GM08714 (cell line): ENCODE results near the gene MOGAT3.

ENCODE experiments used
- H3K4me3 ChIP-seq: fragments of 200-500 bp; sonication (Bioruptor generic); 2 replicates; pipeline ENCODE4 v1.5.1; 2014; ENCODE audit warnings: mild to moderate bottlenecking, low read length, inconsistent platforms
- ZNF274 ChIP-seq: IDR thresholded peaks from 2 replicates; pipeline ENCODE4 v1.6.1; 2012; ENCODE audit warnings: mild to moderate bottlenecking, low read depth, low read length

Gene MOGAT3

GRCh38 chr7:101175664-101176063, 25.2 kb downstream of the MOGAT3 start:
- no peak overlapping the region for H3K4me3 ChIP-seq

GRCh38 chr7:101174322-101174854, 26.4 kb downstream of the MOGAT3 start:
- no peak overlapping the region for H3K4me3 ChIP-seq
- TF ChIP-seq ZNF274, result no peak

More at GRCh38 chr7:101175664-101176063, 25.2 kb downstream of the MOGAT3 start:
- TF ChIP-seq ZNF274, result no peak

- no peak overlapping the region for H3K4me3 ChIP-seq
- no peak for TF ChIP-seq ZNF274
These were observed 27.0 kb downstream of the MOGAT3 start for GRCh38 chr7:101173752-101174244.

GRCh38 chr7:101172854-101173751, 27.7 kb downstream of the MOGAT3 start:
- H3K4me3 ChIP-seq, result no peak overlapping the region

DNA sequence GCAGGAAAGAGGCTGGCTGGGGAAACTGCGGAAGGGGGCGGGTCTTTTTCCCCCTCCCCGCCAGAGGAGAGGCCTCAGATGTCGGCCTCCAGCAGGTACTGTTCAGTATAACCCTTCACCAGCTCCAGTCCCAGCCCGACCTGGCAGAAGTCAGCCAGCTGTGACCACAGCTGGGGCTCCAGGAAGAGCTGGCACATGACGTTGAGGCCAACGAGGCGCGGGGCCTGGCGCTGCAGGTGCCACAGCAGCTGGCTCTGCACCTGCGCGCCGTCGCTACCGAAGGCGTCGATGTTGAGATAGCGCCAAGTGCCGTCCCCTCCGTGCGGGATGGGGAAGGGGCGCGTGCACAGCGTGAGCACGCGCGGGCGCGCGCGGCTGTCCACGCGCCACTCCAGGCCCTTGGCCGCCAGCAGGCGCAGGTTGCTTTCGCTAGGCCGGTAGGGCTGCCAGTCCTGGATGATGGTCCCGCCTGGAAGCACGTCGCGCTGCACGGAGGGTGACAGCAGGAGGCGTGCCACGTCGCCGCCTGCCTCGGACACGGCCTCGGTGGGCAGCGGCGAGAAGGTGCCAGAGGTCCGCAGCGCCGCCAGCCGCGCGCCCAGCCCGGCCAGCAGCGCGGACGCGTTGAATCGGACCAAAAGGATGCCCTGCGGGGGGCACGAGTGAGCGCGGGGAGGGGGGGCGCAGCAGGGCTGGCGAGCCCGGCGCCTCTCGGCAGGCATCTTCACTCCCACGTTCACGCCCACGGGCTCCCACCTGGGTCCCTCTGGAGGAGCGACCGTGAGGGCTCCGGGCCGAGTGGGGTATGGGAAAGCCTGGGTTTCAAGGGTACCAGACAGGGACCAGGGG, 28.6 kb downstream of the MOGAT3 start:
- TF ChIP-seq ZNF274, result no peak
- no peak overlapping the region for H3K4me3 ChIP-seq

More at GRCh38 chr7:101172854-101173751, 27.7 kb downstream of the MOGAT3 start:
- TF ChIP-seq ZNF274, result no peak

DNA sequence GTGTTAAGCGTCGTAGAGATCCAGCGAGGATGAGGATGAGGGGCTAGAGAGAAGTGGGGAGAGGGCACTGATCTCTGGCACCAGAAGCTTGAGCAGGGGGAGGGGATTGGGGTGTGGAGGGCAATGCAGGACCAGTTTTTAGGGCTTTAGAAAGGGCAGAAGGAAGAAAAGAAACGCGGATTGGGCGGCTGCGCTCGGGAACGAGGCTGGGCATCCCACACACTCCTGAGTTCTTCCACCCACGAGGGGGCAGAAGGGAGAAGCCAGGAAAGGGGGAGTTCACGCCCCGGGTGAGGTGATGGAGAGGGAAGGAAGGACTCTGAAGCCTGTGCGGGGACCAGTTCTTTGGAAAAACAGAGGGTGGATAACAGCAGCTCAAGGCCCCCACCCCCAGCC, 29.4 kb downstream of the MOGAT3 start:
- no peak for TF ChIP-seq ZNF274
- H3K4me3 ChIP-seq, result no peak overlapping the region

DNA sequence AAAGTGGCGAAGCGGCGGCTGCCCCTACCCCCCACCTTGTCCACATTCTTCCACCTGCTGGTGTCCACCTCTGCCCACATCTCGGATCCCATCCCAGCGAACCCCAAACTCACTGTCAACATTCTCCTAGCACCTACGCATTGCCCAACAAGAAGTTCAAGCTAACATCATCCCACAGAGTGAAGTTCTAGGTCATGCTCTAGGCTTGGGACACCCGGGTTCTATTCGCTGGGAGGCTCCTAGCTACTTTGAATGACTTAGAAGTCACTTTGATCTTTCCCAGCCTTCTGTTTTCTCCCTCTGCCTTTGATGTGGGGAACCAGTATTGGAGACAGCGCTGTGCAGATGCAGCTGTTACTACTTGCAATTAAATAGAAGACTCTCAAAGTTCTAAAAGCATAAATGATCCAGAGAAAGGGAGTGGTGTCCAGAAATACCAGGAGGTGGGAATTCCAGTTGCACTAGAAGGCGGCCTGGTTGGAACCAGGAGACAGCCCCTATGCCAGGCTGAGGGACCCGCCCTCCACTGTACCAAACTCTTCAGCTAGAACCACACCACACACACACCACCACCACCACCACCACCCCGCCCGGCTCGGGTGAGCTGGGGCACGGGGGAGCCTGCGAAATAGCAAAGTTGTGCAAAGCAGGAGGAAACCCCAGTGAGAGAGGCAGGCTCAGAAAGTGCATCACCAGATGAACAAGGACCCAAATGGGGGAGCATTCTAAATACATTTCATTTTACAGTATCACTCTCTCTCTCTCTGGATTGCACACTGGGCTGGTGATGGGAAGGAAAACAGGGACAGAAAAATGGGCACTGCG, 30.0 kb downstream of the MOGAT3 start:
- no peak overlapping the region for H3K4me3 ChIP-seq
- TF ChIP-seq ZNF274, result no peak

GRCh38 chr7:101169838-101170551, 30.8 kb downstream of the MOGAT3 start:
- H3K4me3 ChIP-seq, result no peak overlapping the region
- TF ChIP-seq ZNF274, result no peak

- TF ChIP-seq ZNF274, result no peak
These were observed 31.6 kb downstream of the MOGAT3 start for GRCh38 chr7:101169110-101169837.

DNA sequence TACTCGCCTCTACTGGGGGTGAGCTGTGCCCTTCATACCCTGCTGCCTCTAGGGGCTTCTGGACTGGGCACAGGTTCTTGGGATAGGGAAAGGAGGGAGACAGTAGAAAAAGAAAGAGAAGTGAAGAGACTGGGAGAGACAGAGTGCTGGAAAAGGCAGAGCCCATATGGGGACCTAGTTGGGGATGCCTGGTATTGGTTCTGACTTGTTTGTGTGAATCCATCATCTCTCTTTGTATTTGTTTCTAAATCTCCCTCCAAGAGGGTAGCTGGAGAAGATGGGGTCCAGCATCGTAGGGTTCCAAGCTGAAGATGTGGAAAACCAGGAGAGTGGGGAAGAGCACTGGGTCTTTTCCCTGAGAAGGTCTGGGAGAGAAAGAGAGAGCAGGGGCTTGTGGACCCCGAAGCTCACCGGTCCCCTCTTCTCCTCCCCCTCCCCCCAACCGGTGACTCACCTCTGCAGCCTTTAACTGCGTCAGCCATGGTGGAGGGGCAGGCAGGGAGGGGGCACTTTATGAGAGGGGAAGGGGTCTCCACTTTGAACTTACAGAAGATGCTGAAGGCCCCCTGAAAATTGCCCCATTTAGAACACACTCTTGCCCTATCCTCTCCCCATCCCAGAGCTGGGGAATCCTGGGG, 32.3 kb downstream of the MOGAT3 start:
- TF ChIP-seq ZNF274, result no peak
- H3K4me3 ChIP-seq, result no peak overlapping the region

More at GRCh38 chr7:101169110-101169837, 31.6 kb downstream of the MOGAT3 start:
- no peak overlapping the region for H3K4me3 ChIP-seq

- H3K4me3 ChIP-seq, result no peak overlapping the region
- no peak for TF ChIP-seq ZNF274
These were observed 33.0 kb downstream of the MOGAT3 start for GRCh38 chr7:101167645-101168411.
